ENCODE results near the gene ROR2. TPM values are rescaled to one million over a fixed set of nuclear protein-coding genes. Genes with fewer than 3 reads are reported as not detected.
A peak's percentile ranks its signal among the peaks of the same experiment; 100 is the strongest.

Gene ROR2
- total and polyA plus RNA-seq, 2 of the 8 experiments (the other 6 are each of a cell fraction or from before 2014, with no cell fraction given), result 2.7 to 4.3 TPM

DNA sequence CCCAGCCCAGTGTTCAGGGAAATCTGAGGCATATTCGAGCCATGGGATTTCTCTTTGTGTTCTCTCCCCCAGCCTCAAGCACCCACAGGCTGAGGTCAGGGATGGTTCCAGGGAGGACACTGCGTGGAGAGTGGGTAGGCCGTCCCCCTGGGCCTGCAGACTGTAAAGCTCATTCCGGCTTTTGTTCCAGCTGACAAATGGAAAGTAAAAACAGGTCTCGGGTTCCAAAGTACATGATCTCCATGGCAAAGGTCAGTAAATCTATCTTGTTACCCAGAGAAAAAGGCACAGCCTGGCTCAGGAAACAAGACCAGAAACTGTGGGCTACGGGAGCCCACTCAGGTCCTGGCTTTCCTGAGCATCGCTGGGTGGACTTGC, 116.2 kb downstream of the ROR2 start:
- ChIA-PET POLR2A (ENCODE audit: partially characterized antibody) (no interaction called here), CTCF (ENCODE audit: partially characterized antibody) (interaction anchor here (0.6 to 1.5 kb wide), 6 partner anchors 12 to 121 kb away, joined by 3 to 5 read pairs (median 3); no protein-coding TSS in a partner anchor)
- Histone ChIP-seq H3K79me2 (ENCODE audit: control insufficient read depth in 1 of 2, insufficient read depth in 2 of 2, low read length in 2 of 2) (no peaks in the 10 kb centered on the region), H3K27me3 (replicated peaks in 1 of 4; ENCODE audit: control insufficient read depth in 3 of 4, extremely low read depth in 1 of 4, insufficient read depth in 3 of 4, low read length in 3 of 4) (no peaks in the 10 kb centered on the region), H2BK12ac (ENCODE audit: low read depth, low read length) (no peak overlapping the region), H4K5ac (ENCODE audit: insufficient read length, low read depth, low read length) (no peak overlapping the region), H3K4ac (replicated peaks; ENCODE audit: insufficient read length, low read depth, low read length) (no peak overlapping the region), H3K9me3 (ENCODE audit: insufficient read depth in 2 of 2, low read depth in 1 of 2, low read length in 1 of 2) (no peaks in the 10 kb centered on the region), H3K27ac (ENCODE audit: low read depth, low read length) (no peak overlapping the region), H3K79me1 (ENCODE audit: low read depth, low read length) (peaks cover 5% of the 10 kb centered on the region; the same call in 1 of the 2 replicates), H2BK5ac (ENCODE audit: low read depth, low read length) (no peak overlapping the region), H3K18ac (ENCODE audit: extremely low read depth, low read length) (no peak overlapping the region), H2BK20ac (ENCODE audit: low read length) (no peak overlapping the region), H2AFZ (ENCODE audit: low read length) (no peak overlapping the region), H3K36me3 (ENCODE audit: control insufficient read depth in 2 of 4, insufficient read depth in 4 of 4, low read length in 3 of 4) (no peaks in the 10 kb centered on the region), H3K56ac (replicated peaks; ENCODE audit: insufficient read length, low read depth, low read length) (no peak overlapping the region), H2AK5ac (ENCODE audit: low read depth, low read length) (no peak overlapping the region), H3K4me3 (ENCODE audit: extremely low read depth in 1 of 4, insufficient read depth in 2 of 4, low read depth in 3 of 4, low read length in 4 of 4) (no peak overlapping the region), H3K4me1 (replicated peaks in 1 of 4; ENCODE audit: control insufficient read depth in 3 of 4, insufficient read depth in 4 of 4, low read length in 3 of 4) (peaks cover 0 to 10% (median under 1%) of the 10 kb centered on the region in 4 experiments; a peak in 4 of 7 replicates), H3K23ac (ENCODE audit: insufficient read length) (no peak overlapping the region), H4K20me1 (replicated peaks in 1 of 2; ENCODE audit: control insufficient read depth in 1 of 2, insufficient read depth in 2 of 2, low read length in 2 of 2) (no peaks in the 10 kb centered on the region), H4K8ac (ENCODE audit: extremely low read depth, insufficient read depth, low read length) (0 out of 2 replicates have a peak overlapping the region, but pooled peaks have one; percentile 7), H2BK15ac (ENCODE audit: low read length) (no peak overlapping the region), H3K4me2 (ENCODE audit: insufficient read depth in 1 of 2, low read depth in 2 of 2, low read length in 2 of 2) (no peak overlapping the region), H4K91ac (replicated peaks; ENCODE audit: insufficient read length, low read length) (no peak overlapping the region), H2BK120ac (replicated peaks; ENCODE audit: low read depth, low read length) (no peak overlapping the region), H3K14ac (ENCODE audit: insufficient read length) (no peak overlapping the region), H3K23me2 (ENCODE audit: low read depth, low read length) (no peaks in the 10 kb centered on the region), H3K9ac (replicated peaks in 1 of 4; ENCODE audit: extremely low read depth in 1 of 4, low read depth in 3 of 4, low read length in 3 of 4) (no peak overlapping the region)
- DNase-seq (ENCODE audit: low read depth in 1 of 2, low spot score in 2 of 2) (no peak), FAIRE-seq (no peak)
- WGBS, 2 experiments (ENCODE audit: extremely low coverage in 1 of 2, insufficient coverage in 1 of 2, insufficient read length in 1 of 2, insufficient replicate concordance in 2 of 2, low coverage in 1 of 2, low lambda C conversion rate in 2 of 2, missing lambda C conversion rate in 1 of 2), result 82% methylated on average over 7 of the region's 7 CpGs; no CpG with 5 or more reads in 1 of the 2 experiments
- TF ChIP-seq BACH1 (IDR thresholded peaks at IDR 0.05; ENCODE audit: low read length), result no peak
- no peak for TF ChIP-seq RNF2 (IDR thresholded peaks at IDR 0.05; ENCODE audit: borderline replicate concordance, low read depth, low read length, missing control alignments, poor library complexity, severe bottlenecking)
- no peak for TF ChIP-seq JUND (IDR thresholded peaks at IDR 0.05; ENCODE audit: low read length)
- TF ChIP-seq SP4 (IDR thresholded peaks at IDR 0.05; ENCODE audit: low read length), result no peak

All from H1 (cell line).